HL-60 (cell line): ENCODE results near the gene KRT25.

ENCODE experiments used
- DNase-seq, 2 experiments: peaks; one replicate each; pipeline ENCODE4 v3.0.0-alpha.2; 2010 to 2020; ENCODE audit warnings: low read depth in 1 of 2, low spot score in 1 of 2
- H3K27ac ChIP-seq: fragments of 250-450 bp; sonication (Bioruptor Pico); replicated peaks from 2 replicates; pipeline ENCODE4 v1.5.1; 2020; ENCODE audit warnings: mild to moderate bottlenecking, moderate library complexity
- H3K27me3 ChIP-seq: fragments of 250-450 bp; sonication (Bioruptor Pico); 2 replicates; pipeline ENCODE4 v1.5.1; 2021; ENCODE audit warnings: mild to moderate bottlenecking, moderate library complexity; ENCODE audit not compliant: insufficient read depth, poor library complexity, severe bottlenecking
- H3K4me3 ChIP-seq: replicated peaks from 2 replicates; pipeline ENCODE4 v1.5.1; 2011; ENCODE audit warnings: mild to moderate bottlenecking, control low read depth, low read length; ENCODE audit not compliant: insufficient read depth
- GABPA ChIP-seq: IDR thresholded peaks from 2 replicates; pipeline ENCODE4 v1.6.1; 2012; ENCODE audit warnings: low read depth
- POLR2AphosphoS5 ChIP-seq: IDR thresholded peaks from 2 replicates; pipeline ENCODE4 v1.6.1; 2012; ENCODE audit warnings: low read depth
- SPI1 ChIP-seq: IDR thresholded peaks from 2 replicates; pipeline ENCODE4 v1.6.1; 2012; ENCODE audit warnings: low read depth, mild to moderate bottlenecking, borderline replicate concordance
- TF ChIP-seq, protein P1 (sequence below): IDR thresholded peaks from one replicate; pipeline ENCODE4 v1.5.1; 2011; ENCODE audit warnings: low read length, control low read depth, inconsistent platforms; ENCODE audit not compliant: insufficient read depth
- TF ChIP-seq, protein P2 (sequence below): IDR thresholded peaks from 2 replicates; pipeline ENCODE4 v1.6.1; 2012; ENCODE audit warnings: low read depth; ENCODE audit not compliant: insufficient replicate concordance

The KRT25 gene

GRCh38 chr17:40727447-40728231 lies 27.5 kb downstream of the KRT25 start:
- TF ChIP-seq GABPA (no peak), POLR2AphosphoS5 (no peak), SPI1 (no peak)
- TF ChIP-seq, protein P1, sequence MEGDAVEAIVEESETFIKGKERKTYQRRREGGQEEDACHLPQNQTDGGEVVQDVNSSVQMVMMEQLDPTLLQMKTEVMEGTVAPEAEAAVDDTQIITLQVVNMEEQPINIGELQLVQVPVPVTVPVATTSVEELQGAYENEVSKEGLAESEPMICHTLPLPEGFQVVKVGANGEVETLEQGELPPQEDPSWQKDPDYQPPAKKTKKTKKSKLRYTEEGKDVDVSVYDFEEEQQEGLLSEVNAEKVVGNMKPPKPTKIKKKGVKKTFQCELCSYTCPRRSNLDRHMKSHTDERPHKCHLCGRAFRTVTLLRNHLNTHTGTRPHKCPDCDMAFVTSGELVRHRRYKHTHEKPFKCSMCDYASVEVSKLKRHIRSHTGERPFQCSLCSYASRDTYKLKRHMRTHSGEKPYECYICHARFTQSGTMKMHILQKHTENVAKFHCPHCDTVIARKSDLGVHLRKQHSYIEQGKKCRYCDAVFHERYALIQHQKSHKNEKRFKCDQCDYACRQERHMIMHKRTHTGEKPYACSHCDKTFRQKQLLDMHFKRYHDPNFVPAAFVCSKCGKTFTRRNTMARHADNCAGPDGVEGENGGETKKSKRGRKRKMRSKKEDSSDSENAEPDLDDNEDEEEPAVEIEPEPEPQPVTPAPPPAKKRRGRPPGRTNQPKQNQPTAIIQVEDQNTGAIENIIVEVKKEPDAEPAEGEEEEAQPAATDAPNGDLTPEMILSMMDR, result no peak
- TF ChIP-seq, protein P2, sequence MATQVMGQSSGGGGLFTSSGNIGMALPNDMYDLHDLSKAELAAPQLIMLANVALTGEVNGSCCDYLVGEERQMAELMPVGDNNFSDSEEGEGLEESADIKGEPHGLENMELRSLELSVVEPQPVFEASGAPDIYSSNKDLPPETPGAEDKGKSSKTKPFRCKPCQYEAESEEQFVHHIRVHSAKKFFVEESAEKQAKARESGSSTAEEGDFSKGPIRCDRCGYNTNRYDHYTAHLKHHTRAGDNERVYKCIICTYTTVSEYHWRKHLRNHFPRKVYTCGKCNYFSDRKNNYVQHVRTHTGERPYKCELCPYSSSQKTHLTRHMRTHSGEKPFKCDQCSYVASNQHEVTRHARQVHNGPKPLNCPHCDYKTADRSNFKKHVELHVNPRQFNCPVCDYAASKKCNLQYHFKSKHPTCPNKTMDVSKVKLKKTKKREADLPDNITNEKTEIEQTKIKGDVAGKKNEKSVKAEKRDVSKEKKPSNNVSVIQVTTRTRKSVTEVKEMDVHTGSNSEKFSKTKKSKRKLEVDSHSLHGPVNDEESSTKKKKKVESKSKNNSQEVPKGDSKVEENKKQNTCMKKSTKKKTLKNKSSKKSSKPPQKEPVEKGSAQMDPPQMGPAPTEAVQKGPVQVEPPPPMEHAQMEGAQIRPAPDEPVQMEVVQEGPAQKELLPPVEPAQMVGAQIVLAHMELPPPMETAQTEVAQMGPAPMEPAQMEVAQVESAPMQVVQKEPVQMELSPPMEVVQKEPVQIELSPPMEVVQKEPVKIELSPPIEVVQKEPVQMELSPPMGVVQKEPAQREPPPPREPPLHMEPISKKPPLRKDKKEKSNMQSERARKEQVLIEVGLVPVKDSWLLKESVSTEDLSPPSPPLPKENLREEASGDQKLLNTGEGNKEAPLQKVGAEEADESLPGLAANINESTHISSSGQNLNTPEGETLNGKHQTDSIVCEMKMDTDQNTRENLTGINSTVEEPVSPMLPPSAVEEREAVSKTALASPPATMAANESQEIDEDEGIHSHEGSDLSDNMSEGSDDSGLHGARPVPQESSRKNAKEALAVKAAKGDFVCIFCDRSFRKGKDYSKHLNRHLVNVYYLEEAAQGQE, result no peak
- H3K4me3 ChIP-seq, result no peak overlapping the region
- no peak for DNase-seq
- H3K27me3 ChIP-seq, result peaks cover 12% of the 10 kb centered on the region
- H3K27ac ChIP-seq, result no peak overlapping the region

- peaks cover 12% of the 10 kb centered on the region for H3K27me3 ChIP-seq
- TF ChIP-seq SPI1, result no peak
- TF ChIP-seq, protein P1, result no peak
- no peak for TF ChIP-seq GABPA
- TF ChIP-seq, protein P2, result no peak
- TF ChIP-seq POLR2AphosphoS5, result no peak
Observed at GRCh38 chr17:40726919-40727318, 28.2 kb downstream of the KRT25 start.

GRCh38 chr17:40724656-40725055 lies 30.5 kb downstream of the KRT25 start:
- TF ChIP-seq, protein P2, result no peak
- TF ChIP-seq, protein P1, result no peak
- no peak for TF ChIP-seq POLR2AphosphoS5
- TF ChIP-seq GABPA, result no peak
- no peak for TF ChIP-seq SPI1
- DNase-seq, result no peak
- peaks cover 4% of the 10 kb centered on the region for H3K27me3 ChIP-seq
- no peak overlapping the region for H3K27ac ChIP-seq
- no peak overlapping the region for H3K4me3 ChIP-seq

More at GRCh38 chr17:40726919-40727318, 28.2 kb downstream of the KRT25 start:
- Histone ChIP-seq H3K4me3 (no peak overlapping the region), H3K27ac (no peak overlapping the region)
- DNase-seq, result no peak
